UCSD-AML1 (cell line): ENCODE results near the gene ENTPD5.
"Not testable (repeated sequence)": the region's sequence is repeated elsewhere in the genome, so short reads cannot be mapped to it uniquely, and the experiment has no call there.

Experiments
- DNase-seq: peaks from one replicate; lab custom pipeline; 2025; ENCODE audit not compliant: unreplicated experiment; lab: John Stamatoyannopoulos, UW

ENTPD5 gene

DNA sequence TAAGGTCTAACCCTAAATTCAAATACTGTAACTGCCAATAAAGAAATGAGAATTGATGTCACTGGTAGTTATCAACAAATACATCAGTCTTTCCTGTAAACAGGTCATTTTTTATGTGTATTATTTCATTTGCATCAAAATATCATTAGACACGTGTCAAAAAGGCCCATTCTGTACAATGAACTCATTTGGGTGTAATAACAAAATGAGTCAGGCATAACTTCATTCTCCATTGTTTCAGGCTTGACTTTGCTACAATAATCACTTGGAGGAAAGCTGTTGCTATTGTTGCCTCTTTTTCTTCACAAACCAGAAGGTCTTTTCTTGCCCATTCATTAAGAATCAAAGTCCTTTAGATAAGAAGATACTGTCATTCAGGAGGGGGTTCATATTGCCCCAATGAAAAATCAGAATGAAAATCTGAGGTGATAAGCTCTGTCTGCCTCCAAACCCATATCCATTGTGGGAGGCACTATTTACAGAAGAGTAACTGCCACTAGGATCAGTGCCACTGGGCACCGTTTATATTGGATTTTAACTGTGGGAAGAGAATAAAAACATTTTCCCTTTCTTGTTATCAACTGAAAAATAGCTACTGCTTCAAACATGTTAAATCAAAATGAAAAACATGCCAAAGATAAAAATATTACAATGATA is 10.1 kb downstream of the ENTPD5 start:
- DNase-seq = no peak

DNA sequence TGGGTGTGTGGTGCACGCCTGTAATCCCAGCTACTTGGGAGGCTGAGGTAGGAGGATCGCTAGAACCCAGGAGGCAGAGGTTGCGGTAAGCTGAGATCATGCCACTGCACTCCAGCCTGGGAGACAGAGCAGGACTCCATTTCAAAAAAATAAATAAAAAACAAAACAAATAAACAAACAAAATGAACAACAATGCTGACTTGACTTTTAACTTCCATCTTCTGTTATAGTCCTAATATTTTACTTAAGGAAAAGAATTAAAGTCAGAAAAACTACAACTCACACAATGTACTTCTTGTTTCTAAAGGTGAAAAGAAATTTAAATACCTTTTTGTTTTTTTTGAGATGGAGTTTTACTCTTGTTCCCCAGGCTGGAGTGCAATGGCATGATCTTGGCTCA is 13.4 kb downstream of the ENTPD5 start:
- DNase-seq = not testable (repeated sequence)

DNA sequence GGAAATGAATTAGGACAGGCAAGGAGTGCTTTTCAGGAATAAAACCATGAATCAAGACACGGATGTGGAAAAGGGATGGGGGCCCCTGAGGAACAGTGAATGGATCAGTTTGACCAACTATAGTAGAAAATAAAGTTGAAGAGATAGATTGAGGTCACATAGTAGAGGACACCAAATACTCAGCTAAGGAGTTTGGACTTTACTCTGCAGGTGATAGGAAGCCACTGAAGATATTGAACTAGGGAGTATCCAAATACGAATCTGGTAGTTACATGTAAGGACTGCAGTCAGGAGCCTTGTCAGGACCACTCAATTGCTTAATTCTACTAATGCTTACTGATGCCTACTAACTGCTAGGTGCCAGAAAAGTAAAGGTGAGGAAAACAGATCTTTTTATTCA is 20.4 kb downstream of the ENTPD5 start:
- DNase-seq = no peak

DNA sequence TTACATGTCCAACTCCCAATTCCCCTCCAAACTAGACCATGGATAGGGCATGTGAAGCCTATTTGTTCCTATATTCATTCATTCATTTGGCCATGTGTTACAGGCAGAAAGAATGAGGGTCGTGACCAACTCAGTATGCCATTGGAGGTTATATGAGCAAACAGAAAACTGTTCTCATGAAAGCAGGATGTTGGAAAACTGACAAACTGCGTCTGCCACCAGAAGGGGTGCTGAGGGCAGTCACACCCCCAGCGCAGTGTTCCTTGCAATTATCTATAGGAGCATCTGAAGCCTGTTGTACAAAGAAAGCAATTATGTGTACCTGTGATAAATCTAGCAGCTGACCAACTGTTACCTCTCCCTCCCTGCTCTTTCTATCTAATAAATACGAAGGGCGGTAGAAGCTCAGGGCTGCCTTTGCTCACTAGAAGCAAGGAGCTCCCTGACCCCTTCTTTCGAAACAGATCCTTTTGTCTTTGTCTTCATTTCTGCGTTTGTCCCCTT is 21.1 kb downstream of the ENTPD5 start:
- no peak for DNase-seq

DNA sequence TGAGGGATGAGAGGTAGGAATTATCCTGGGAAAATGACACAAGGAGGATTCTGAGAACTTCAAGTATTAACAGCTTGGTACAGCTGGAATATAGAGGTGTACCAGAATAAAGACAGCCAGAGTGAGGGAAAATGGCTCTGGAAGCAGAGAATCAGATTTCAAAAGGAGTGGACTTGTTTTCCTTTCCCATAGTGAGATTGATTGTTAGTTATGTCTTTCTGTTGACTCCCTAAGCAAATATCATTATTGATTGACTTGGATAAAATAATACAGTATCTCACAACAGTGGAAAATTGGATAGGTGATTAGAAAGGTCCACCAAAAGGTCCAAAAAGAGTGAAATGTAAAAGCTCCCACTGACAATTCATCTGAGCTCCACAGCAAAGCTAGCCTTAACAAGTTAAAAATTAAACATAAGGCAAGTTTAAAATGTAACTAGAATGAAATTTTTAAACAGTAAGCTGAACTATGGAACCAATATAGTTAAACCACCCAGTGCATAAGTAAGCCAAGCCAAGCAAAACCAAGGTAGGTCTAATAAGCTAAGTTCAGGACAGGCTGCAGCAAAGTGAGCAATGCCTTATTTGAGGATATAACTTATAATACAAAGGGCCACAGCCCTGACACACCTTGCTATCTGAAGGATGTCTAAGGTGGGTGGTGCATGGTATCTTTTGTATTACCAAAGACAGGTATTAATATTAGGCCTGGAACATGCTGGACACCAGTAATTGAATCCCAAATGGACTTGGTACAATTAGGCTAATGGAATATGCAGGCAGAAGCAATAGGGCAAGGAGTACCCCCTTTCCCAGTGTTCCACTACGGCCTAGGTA is 21.8 kb downstream of the ENTPD5 start:
- DNase-seq = no peak

DNA sequence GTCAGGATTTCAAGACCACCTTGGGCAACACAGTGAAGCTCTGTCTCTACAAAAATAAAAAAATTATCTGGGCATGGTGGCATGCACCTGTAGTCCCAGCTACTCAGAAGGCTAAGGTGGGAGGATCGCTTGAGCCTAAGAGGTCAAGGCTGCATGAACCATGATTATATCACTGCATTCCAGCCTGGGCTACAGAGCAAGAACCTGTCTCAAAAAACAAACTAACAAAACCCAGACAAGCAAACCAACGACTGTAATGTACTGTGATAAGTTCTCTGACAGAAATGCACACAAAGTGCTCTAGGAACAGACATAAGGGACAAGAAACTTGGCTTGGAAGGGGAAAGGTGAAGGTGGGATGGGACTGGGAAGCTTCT is 22.4 kb downstream of the ENTPD5 start:
- DNase-seq = no peak

DNA sequence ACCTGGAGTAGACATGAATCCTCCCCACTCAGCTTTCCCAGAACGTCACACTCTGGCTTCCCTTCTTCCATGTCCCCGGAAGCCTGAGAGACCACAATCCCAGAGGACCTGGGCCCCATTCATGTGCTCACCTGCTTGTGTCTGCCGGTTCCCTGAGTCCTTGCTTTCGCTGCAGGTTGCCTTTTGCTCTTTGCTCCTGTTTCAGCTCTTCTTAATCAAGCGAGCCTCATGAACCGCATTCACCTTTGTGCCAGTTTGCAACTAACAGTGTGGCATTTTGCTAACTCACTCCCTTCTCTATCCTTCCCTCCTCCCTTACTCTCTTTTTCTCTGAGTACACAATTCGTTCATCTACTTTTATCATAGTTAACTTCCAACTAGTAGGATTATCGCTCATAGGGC is 23.1 kb downstream of the ENTPD5 start:
- DNase-seq = no peak

DNA sequence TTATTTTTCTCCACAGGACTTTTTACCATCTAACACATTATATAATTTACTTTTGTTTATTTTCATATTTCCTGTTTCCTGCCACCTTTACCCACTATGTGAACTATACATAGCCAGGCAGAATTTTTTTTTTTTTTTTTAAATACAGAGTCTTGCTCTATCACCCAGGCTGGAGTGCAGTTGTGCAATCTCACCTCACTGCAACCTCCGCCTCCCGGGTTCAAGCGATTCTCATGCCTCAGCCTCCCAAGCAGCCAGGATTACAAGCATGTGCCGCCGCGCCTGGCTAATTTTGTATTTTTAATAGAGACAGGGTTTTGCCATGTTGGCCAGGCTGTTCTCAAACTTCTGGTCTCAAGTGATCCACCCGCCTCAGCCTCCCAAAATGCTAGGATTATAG is 24.2 kb downstream of the ENTPD5 start:
- not testable (repeated sequence) for DNase-seq

DNA sequence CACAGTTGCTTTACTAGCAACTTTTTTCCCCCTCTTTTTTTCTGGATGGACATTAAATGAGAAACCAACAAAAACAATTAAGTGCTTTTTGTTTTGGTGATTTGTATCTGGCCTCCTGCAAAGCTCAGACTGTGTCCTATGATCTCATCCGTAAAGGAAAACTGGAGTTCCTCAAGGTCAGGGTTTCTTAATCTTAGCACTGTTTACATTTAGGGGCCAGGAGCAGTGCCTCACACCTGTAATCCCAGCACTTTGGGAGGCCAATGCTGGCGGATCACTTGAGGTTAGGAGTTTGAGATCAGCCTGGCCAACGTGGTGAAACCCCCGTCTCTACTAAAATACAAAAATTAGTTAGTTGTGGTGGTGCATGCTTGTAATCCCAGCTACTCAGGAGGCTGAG is 28.0 kb downstream of the ENTPD5 start:
- DNase-seq = no peak

DNA sequence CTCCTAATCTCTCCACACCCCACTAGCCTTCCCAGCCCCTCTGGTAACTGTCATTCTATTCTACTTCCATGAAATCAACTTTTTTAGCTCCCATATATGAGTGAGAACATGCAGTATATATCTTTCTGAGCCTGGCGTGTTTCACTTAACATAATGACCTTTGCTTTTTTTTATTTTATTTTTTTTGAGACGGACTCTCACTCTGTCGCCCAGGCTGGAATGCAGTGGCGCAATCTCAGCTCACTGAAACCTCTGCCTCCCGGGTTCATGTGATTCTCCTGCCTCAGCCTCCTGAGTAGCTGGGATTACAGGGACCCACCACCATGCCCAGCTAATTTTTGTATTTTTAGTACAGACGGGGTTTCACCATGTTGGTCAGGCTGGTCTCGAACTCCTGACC is 30.4 kb downstream of the ENTPD5 start:
- not testable (repeated sequence) for DNase-seq

DNA sequence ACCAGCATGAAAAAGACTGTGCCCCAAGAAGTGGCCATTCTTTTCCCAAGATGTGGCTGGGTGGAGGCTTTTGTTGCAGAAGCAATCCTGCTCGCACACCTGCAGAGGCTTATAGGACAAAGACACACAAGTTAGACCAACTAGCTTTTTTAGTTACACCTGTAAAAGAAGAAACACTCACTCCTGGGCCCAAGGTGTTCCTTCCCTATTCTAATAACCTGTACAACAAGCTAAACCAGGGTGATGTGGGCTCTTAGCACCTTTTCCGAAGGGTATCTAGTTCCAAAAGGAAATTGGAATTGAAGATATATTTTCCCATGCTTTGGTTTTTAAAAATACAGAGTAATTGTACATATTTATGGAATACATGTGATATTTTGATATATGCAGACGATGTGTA is 31.0 kb downstream of the ENTPD5 start:
- no peak for DNase-seq

DNA sequence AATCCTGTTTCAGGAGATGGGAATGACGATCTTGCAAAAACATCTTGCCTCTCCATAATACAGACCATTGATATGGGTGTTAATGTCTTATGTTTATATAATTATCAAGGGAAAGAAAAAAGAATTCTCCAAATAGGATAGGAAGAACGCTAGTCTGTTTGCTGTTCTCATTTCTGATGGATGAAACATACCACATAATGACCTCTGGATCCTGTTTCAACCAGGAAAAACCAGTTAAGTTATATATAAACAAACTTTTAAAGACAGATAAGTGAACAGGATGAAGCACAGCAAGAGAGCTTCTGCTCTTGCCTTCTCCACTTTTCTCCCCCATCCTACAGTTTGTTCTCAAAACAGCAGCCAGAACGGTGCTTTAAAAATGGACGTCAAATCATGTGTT is 41.2 kb downstream of the ENTPD5 start:
- DNase-seq = no peak

DNA sequence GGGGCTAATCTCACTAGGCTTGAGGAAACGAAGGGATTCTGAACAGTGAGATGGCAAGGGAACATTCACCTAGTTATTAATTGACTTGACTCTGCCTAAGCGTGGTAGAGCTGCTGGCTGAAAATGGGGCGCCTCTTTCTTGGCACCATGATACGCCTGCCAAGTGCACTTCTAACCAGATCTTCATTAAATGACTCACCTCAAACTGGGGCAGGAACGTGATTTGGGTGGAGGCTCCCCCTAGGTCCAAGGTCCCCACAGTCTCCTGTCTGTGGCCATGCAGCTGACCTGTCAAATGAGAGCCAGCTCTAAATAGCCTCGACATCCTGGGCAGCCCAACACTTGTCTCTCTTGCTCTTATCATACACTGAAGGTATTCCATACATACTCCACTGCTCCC is 43.0 kb downstream of the ENTPD5 start:
- no peak for DNase-seq

DNA sequence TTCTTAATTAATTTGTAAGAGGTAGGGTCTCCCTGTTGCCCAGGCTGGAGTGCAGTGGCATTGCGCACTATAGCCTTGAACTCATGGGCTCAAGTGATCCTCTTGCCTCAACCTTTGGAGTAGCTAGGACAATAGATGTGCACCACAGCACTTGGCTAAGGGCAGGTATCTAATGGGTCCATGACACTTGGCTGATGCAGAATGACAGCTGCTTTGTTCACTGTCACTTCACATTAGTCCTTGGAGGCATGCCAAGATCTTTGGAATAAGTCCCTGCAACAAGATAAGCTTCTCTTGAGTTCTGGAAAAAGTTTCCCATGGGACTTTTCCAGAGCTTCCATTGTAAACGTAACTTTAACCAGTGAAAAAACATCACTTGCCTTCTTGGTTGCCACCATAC is 45.6 kb downstream of the ENTPD5 start:
- DNase-seq = no peak

DNA sequence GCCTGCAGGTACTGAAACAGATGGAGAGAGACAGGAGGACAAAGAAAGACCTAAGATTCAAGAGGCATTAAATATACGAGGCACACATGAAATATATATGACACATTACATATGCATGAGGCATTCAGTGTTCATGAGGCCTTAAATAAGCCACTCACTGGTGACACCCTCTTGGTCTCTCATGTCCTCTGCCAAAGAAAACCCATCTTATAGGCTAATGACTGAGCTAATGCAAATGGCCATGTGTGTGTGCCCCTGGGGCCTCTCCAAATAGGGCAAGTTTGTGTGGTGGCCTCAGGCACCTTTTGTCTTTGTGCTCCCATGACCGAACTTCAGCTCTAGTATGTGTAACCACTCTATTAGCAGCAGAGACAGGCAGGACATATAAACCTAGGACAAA is 50.2 kb downstream of the ENTPD5 start:
- DNase-seq = no peak

DNA sequence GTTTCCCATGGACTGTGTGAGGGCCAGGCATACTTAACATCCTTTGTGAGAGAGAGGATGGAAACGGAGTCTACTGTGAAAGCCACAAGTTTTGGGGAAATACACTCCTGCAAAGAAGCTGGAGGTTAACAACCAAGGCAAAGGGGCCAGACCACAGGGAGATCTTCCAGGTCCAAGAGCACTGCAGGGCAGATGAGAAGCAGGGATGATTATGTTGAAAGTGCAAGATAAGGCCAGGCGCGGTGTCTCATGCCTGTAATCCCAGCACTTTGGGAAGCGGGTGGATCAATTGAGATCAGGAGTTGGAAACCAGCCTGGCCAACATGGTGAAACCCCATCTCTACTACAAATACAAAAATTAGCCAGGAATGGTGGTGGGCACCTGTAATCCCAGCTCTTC is 53.9 kb downstream of the ENTPD5 start:
- DNase-seq = no peak

DNA sequence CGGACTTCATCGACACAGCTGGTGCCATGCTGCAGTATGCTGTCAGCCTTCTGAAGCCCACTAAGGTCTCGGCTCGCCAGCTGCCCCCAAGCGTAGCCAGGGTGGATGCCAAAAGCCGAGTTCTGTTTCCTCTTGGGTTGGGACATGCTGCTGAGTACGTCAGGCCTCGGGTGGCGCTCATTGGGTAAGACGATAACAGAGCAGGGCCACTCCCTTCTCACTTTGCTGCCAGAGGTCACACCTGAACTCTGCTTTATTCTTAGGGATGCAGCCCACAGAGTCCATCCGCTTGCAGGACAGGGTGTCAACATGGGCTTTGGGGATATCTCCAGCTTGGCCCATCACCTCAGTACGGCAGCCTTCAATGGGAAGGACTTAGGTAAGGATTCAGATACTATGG is 57.9 kb downstream of the ENTPD5 start:
- no peak for DNase-seq

DNA sequence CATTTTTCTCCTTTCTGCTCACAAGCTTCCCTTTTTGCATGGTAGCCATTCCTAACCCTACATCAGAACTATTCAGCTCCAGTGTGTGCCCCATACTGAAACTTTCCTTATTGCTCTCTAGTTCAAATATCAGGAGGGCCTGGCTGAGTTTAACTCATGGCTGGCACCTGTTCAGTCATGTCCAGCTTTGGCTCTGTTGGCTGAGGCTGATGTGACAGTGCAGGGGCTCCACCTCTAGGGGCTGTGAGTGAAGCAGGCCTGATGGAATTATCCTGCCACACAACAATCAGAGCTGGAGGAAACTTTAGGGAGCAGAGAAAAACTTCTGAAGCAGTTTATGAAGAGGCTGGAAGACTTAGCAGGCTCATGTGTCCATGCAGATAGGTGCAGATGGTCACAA is 60.5 kb downstream of the ENTPD5 start:
- DNase-seq = no peak

DNA sequence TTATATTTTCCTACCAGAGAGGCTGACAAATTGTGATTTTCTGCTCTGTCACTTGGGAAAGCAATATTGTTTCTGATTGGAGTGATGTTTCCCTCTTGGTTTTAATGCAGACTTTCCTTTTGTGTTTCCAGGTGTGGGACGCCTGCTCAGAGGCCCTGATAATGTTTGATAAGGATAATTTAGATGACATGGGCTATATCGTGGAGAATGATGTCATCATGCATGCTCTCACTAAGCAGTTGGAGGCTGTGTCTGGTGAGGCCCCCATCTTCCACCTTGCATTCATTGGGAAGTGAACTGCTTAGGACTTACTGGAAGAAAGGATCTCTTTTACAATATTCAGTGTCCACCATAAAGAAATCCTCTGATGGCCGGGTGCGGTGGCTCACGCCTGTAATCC is 63.4 kb downstream of the ENTPD5 start:
- no peak for DNase-seq

DNA sequence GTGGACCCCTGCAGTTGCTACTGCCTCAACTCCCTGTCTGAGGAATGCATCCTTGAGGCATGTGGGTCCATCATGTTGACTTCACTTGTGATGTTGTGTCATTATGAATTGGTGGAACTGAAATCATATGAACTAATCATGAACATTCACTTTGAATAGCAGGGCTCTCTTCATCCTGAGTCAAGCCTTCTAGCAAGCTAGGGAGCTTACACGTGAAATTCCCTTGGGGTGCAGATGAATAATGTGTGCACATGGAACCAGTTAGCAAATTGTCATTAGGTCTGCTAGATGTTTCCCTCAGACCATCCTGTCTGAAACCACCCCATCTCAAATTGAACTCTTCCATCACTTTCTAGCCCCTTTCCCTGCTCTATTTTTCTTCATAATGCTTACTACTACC is 65.4 kb downstream of the ENTPD5 start:
- DNase-seq = no peak

DNA sequence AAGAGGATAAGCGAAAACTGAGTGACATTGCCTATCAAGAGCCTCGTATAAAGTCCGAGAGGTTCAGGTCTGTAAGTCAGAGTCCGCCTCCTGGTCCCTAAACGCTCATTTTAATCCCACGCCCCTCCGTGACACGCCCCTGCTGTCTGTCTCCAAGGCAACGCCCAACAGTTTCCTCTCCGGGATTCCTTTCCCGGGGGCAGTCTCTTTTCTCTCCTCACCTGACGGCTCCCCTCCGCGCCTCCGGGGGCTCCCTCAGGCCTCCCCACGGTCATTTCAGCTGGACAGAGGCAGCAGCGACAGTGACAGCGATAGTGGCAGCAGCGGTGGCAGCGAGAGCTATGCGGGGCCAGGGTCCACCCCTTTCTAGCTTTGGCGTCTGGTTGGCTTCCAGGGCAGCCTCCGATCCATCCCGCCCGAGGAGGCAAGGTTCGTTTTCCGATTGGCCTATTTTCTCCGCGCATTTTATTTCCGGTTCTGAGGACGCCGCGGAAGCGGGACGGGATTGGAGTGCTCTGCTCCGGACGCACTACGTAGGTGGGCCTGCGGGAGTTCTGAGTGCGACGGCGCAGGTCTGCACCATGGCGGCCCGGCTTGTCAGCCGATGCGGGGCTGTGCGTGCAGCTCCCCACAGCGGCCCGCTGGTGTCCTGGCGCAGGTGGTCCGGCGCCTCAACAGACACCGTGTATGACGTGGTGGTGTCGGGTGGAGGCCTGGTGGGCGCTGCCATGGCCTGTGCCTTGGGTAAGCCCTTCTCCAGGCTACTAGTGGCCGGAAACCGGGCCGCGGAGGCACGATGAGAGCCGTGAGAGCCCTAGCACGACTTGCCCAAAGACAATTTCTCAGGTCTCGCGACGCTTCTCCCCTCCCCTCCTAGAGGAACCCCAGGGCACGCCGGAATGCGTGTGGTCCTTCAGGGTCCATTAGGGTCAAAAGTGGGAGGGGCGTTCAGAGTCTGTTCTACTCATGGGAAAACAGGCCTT is 69.0 kb downstream of the ENTPD5 start, which contains the start of the genes COQ6 and FAM161B:
Gene COQ6, plus strand, starts transcription at position 551 of the 983 bp plus-strand sequence. Its CDS starts 31 bp downstream, at position 582.
Gene FAM161B, minus strand, starts transcription at position 343 of the 983 bp plus-strand sequence. Its CDS starts 68 bp downstream, at position 275.
- peak; percentile 95 for DNase-seq
